A549 (cell line): ENCODE results near the gene CYP4Z1.
"Not testable (repeated sequence)": the region's sequence is repeated elsewhere in the genome, so short reads cannot be mapped to it uniquely, and the experiment has no call there.

Source experiments
- BHLHE40 ChIP-seq: IDR thresholded peaks from 2 replicates; pipeline ENCODE4 v1.6.1; 2012; ENCODE audit warnings: low read depth, low read length, inconsistent platforms
- HOXB13 ChIP-seq: fragments of 250-450 bp; sonication (Bioruptor Pico); IDR thresholded peaks from 2 replicates; pipeline ENCODE4 v1.5.0; 2020; ENCODE audit warnings: low read depth, mild to moderate bottlenecking, moderate library complexity
- SMC3 ChIP-seq: fragments of >200 bp; sonication (Bioruptor Twin); formaldehyde crosslinking; IDR thresholded peaks from 3 replicates; pipeline ENCODE4 v1.6.1; 2018; ENCODE audit warnings: inconsistent platforms
- TF ChIP-seq, protein P1 (sequence below): fragments of >200 bp; sonication (Bioruptor Twin); formaldehyde crosslinking; IDR thresholded peaks from 3 replicates; pipeline ENCODE4 v1.5.1; 2016

DNA sequence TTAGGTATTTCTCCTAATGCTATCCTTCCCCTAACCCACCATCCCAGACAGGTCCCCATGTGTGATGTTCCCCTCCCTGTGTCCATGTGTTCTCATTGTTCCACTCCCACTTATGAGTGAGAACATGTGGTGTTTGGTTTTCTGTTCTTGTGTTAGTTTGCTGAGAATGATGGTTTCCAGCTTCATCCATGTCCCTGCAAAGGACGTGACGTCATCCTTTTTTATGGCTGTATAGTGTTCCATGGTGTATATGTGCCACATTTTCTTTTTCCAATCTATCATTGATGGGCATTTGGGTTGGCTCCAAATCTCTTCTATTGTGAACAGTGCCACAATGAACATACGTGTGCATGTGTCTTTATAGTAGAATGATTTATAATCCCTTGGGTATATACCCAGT lies 65.6 kb downstream of the CYP4Z1 start:
- TF ChIP-seq, protein P1, sequence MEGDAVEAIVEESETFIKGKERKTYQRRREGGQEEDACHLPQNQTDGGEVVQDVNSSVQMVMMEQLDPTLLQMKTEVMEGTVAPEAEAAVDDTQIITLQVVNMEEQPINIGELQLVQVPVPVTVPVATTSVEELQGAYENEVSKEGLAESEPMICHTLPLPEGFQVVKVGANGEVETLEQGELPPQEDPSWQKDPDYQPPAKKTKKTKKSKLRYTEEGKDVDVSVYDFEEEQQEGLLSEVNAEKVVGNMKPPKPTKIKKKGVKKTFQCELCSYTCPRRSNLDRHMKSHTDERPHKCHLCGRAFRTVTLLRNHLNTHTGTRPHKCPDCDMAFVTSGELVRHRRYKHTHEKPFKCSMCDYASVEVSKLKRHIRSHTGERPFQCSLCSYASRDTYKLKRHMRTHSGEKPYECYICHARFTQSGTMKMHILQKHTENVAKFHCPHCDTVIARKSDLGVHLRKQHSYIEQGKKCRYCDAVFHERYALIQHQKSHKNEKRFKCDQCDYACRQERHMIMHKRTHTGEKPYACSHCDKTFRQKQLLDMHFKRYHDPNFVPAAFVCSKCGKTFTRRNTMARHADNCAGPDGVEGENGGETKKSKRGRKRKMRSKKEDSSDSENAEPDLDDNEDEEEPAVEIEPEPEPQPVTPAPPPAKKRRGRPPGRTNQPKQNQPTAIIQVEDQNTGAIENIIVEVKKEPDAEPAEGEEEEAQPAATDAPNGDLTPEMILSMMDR = not testable (repeated sequence)
- not testable (repeated sequence) for TF ChIP-seq SMC3, BHLHE40, HOXB13
